Hematopoietic multipotent progenitor cell (in vitro differentiated cells): Measurements from ENCODE around the gene COX6A2. TPM values are rescaled to one million over a fixed set of nuclear protein-coding genes. Genes with fewer than 3 reads are reported as not detected.
"Not testable (repeated sequence)": the region's sequence is repeated elsewhere in the genome, so short reads cannot be mapped to it uniquely, and the experiment has no call there.

Experiments
- DNase-seq, 3 donors: peaks; one replicate each; pipeline ENCODE4 v3.0.0-alpha.2; 2011 to 2015; ENCODE audit warnings: low read depth in 2 of 3, low spot score in 2 of 3
- total RNA-seq: library from RNA; depleted of rRNA; stranded (reverse); fragments of >200 nt; gene quantifications from one replicate; pipeline ENCODE4 v1.2.3, GENCODE V29; 2012

Gene COX6A2
- total RNA-seq, 1 donor, result not detected

DNA sequence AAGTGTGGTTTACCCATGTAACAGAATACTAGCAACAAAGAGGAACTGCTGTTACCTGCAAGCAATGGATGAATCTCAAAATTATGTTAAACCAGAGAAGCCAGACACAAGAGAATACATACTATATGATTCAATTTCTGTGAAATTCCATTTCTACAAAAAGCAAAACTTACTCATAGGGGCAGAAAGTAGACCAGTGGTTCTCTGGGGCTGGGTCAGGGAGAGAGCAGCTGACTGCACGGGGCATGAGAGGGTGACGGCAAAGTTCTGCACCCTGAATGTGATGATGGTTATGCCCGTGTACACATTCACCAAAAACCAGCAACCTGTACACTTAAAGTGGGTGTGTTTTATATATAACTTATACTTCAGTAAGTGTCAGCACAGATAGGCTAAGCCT, 11.4 kb upstream of the COX6A2 start:
- DNase-seq, result no peak

DNA sequence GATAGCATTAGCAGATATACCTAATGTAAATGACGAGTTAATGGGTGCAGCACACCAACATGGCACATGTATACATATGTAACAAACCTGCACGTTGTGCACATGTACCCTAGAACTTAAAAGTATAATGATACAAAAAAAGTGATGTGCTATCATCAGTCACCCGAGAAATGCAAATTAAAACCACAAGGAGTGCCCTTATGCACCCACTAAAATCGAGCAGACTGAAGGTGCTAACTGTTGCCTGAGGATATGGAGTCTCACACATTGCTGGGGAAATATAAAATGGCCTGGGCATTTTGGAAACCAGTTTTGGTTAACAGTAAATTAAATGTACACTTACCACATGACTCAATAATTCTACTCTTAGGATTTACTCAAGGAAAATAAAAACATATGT, 10.9 kb upstream of the COX6A2 start:
- not testable (repeated sequence) for DNase-seq

DNA sequence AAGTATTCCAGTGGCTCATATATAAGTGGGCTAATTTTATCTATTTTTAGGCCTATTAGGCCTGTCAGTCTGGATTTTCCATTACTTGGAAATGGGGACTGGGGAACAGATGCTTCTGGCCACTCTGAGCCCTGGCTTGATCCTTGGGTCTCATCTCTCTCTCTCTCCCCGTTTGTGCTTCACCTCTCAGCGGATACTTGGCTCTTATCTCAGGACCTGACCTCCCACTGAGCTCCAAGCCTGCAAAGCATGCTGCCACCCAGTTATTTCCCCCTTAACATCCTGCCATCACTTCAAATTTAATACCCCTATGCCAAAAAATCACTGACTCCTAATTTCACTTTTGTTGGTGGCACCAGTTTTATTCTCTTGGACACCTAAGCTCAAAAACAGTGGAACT, 10.3 kb upstream of the COX6A2 start:
- no peak for DNase-seq

DNA sequence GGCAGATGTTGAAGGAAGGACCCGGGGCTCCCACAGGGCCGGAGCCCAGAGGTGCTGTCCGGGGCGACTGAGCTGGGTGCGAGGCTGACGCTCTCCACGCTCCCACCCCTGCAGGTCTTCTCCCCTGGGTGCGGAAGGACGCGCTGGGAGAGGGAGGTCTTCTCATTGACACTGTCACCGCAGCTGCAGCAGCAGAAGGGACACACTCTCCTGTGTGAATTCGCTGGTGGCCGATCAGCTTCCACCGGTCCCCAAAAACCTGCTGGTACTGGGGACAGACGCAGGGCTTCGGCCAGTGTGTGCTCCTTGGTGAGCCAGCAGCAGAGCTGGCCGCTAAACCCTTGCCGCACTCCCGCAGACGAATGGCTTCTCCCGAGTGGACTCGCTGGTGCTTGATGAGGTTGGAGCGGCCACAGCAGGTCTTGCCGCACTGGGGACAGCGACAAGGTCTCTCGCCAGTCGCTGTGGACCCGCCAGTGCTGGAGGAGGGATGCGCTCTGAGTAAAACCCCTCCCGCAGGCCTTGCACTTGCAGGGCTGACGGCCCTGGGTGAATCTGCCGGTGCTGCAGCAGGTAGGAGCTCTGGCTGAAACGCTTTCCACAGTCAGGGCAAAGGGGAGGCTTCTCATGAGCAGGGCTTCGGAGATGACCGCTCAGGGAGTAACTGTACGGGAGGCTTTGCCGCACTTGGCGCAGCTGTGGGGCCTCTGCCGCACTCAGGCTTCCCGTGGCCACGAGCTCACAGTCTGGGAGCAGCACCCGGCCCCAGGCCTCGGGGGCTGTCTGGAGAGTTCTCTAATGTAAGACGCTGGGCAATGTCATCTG, 8.3 kb upstream of the COX6A2 start:
- DNase-seq, result no peak

DNA sequence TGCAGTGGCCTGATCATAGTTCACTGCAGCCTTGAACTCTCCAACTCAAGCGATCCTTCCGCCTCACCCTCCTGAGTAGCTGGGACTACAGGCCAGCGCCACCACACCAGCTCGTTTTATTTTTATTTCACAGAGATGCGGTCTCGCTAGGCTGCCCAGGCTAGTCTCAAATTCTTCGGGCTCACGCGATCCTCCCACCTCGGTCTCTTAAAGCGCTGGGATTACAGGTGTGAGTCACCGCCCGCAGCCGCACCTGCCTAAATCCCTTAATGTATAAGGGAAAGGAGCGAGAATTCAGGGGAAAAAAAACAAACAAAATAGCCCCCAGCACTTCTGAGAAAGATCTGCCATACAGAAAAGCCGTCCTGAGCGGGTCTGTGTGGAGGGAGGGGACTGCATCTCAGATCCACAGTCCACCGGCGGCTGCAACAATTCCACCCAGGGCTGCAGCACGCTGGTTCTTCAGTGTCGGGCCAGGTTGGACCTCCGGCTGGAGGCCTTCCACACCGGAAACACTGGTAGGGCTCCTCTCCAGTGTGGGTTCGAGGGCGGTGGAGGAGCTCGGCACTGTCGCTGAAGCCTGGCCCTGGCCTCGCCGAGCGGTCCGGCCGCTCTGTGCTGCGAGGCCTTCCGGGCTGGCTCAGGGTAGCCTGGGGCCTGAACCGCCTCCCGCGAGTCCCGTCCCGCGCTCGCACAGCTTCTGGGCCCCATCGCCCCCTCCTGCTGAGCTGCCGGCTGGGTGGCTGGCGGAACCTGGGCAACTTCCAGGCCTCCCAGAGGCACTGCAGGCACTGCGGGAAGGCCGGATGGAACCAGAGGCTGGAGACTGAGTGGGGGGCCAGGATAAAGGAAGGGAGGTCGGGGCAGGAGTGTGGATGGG, 7.4 kb upstream of the COX6A2 start:
- no peak for DNase-seq

GRCh38 chr16:31430380-31431052, 2.4 kb upstream of the COX6A2 start:
- no peak for DNase-seq

GRCh38 chr16:31429796-31430195, 1.6 kb upstream of the COX6A2 start:
- no peak for DNase-seq

DNA sequence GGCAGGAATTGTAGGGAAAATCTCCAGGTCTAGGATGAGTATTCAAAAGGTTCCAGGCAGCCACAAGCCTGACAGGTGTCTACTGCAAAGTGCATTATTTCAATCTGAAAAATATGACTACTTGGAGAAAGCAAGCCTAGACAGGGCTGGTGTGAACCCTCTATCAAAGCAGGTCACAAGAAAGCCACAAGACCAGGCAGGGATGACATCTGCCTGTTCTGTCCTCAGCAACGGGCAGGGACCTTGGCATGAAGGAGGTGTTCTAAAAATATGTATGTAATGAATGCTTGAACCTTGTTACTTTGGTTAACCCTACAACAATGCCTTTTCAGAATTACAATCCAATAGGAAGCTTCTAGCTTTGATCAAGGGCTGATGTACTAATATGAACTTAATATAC, 1.2 kb upstream of the COX6A2 start:
- DNase-seq, result no peak

GRCh38 chr16:31428638-31429247, 583 bp upstream of the COX6A2 start:
- no peak for DNase-seq

GRCh38 chr16:31427441-31428278, 500 bp downstream of the COX6A2 start:
- peak; percentile 44 to 53 (median 47) for DNase-seq

DNA sequence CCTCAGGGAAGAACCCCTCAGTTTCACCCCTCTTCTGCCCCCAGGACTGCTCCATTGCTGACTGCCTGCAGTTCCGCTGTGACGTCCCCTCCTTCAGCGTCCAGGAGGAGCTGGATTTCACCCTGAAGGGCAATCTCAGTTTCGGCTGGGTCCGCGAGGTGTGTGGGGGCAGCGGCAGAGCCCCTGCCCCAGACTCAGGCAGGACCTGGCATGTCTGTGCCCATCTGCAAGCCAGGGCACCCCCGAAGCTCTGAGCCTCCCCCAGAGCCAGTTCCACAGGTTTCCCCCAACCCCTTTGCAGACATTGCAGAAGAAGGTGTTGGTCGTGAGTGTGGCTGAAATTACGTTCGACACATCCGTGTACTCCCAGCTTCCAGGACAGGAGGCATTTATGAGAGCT, 4.4 kb downstream of the COX6A2 start:
- DNase-seq, result no peak

DNA sequence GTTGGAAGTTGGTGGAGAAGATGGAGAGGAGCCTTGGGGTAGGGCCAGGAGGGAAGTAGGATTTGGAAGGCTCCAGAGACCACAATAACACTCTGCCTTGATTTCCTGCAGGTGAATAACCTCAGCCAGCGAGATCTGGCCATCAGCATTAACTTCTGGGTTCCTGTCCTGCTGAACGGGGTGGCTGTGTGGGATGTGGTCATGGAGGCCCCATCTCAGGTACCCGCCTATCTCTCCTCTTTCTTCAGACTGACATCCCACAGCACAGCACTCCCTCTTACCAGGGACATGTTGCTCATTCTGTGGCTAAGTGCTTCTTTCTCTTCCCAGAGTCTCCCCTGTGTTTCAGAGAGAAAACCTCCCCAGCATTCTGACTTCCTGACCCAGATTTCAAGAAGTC, 4.9 kb downstream of the COX6A2 start:
- DNase-seq, result no peak

GRCh38 chr16:31421587-31421986, 6.6 kb downstream of the COX6A2 start:
- DNase-seq, result no peak

DNA sequence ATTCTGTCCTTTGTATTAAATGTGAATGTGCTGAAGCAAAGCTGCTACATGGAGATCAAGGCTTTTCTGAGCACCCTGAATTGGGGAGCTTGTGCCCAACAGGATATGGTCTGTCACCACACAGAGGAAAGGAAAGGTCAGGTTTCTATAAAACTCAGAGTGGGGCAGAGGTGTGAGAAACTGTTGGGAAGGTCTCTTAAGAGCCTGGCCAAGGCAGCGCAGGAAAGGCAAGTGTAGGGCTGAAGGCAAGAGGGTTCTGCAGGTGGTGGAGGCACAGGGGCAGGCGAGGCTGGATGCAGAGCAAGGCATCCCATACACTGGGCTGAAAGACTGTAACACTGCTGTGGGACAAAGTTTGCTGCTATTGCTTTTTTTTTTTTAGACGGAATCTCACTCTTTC, 8.1 kb downstream of the COX6A2 start:
- no peak for DNase-seq

- DNase-seq, result no peak
Observed at GRCh38 chr16:31417916-31418315, 10.2 kb downstream of the COX6A2 start.

DNA sequence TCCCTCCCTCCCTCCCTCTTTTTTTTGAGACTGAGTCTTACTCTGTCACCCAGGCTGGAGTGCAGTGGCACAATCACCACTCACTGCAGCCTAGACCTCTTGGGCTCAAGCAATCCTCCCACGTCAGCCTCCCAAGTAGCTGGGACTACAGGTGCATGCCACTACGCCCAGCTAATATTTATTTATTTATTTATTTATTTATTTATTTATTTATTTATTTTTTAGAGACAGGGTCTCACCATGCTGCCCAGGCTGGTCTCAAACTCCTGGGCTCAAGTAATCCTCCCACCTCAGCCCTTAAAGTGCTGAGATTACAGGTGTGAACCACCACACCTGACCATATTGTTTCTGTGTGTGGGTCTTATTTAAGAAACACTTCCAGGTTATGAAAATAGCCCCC, 11.1 kb downstream of the COX6A2 start:
- not testable (repeated sequence) for DNase-seq

- DNase-seq, result no peak
Observed at GRCh38 chr16:31416371-31416770, 11.8 kb downstream of the COX6A2 start.

DNA sequence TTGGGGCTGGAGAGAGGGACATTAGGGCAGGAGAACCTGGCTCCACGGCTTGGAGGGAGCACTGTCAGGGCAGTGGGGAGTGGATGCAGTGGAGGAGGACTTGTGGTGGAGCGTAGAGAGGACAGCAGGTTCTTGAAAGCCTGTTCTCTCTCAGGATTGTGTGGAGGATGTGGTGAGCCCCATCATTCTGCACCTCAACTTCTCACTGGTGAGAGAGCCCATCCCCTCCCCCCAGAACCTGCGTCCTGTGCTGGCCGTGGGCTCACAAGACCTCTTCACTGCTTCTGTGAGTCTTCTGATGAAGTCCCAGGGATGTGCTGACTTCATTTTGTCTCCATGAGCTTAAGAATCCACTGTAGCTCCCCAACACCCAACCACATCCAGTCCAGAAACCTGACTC, 13.5 kb downstream of the COX6A2 start:
- DNase-seq, result no peak

DNA sequence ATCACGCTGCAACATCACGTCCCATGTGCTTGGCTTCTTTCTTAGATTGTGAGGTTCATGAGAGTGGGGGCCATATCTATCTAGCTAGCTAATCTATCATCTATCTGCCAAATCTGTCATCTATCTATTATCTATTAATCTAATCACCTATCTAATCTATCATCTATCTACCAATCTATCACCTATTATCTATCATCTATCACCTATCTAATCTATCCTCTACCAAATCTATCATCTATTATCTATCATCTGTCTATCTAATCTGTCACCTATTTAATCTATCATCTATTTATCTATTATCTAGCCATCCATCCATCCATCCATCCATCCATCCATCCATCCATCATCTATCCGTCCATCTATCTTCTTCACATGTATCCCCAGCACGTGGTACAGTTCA, 14.2 kb downstream of the COX6A2 start:
- no peak for DNase-seq

DNA sequence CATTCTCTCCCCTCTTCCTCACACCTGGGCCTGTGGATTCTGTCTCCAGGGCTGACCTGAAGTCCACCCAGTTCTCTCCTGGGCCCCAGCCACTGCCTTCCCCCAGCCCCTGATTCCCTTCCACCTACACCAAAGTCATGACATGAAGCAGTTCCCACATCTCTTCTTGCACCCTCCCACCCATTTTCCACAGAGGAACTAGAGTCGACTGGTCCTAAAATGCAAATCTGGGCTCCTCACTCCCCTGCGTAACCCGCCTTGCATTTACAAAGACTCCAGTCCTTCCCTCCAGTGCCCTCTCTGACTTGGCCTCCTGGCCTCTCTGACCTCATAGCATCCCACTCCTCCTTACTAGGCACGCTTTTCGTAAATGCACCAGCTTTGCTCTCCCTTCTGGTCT, 14.8 kb downstream of the COX6A2 start:
- DNase-seq, result no peak
